Measurements from ENCODE around the gene GPC3.
"Not testable (repeated sequence)": the region's sequence is repeated elsewhere in the genome, so short reads cannot be mapped to it uniquely, and the experiment has no call there.

The GPC3 gene

DNA sequence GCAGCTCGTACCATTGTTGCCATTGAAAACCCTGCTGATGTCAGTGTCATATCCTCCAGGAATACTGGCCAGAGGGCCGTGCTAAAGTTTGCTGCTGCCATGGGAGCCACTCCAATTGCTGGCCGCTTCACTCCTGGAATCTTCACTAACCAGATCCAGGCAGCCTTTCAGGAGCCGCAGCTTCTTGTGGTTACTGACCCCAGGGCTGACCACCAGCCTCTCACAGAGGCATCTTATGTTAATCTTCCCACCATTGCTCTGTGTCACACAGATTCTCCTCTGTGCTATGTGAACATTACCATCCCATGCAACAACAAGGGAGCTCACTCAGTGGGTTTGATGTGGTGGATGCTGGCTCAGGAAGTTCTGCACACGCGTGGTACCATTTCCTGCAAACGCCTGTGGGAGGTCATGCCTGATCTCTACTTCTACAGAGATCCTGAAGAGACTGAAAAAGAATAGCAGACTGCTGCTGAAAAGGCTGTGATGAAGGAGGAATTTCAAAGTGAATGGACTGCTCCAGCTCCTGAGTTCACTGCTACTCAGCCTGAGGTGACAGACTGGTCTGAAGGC, 222.3 kb downstream of the GPC3 start:
- DNase-seq (ENCODE audit: low spot score), result not testable (repeated sequence)

- no peak for DNase-seq (ENCODE audit: low spot score)
Observed at GRCh38 chrX:133754657-133755056, 230.7 kb downstream of the GPC3 start.

GRCh38 chrX:133749951-133750350, 235.4 kb downstream of the GPC3 start:
- no peak for DNase-seq (ENCODE audit: low spot score)

DNA sequence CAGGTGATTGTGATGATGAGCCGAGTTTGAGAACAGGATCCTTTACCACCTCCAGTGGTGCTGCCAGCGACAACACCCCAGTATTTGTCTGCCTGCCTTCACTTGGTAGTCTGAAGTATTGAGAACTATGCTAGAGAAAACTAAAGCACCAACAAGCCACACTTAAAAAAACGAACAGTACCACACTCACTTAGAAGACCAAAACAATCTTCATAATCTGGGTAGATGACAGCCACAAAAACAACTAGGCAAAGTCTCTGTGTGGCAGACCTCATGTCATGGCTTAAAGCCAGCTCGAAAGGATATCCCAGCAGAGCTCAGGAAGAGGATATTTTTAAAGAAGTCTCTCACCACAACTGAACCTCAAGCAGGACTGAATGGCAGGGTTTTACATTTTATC, 236.0 kb downstream of the GPC3 start:
- no peak for DNase-seq (ENCODE audit: low spot score)

GRCh38 chrX:133747196-133747595, 238.2 kb downstream of the GPC3 start:
- DNase-seq (ENCODE audit: low spot score), result no peak

- no peak for DNase-seq (ENCODE audit: low spot score)
Observed at GRCh38 chrX:133746593-133746992, 238.8 kb downstream of the GPC3 start.

- no peak for DNase-seq (ENCODE audit: low spot score)
Observed at GRCh38 chrX:133745349-133745748, 240.0 kb downstream of the GPC3 start.

- DNase-seq (ENCODE audit: low spot score), result no peak
Observed at GRCh38 chrX:133742602-133743305, 242.6 kb downstream of the GPC3 start.

DNA sequence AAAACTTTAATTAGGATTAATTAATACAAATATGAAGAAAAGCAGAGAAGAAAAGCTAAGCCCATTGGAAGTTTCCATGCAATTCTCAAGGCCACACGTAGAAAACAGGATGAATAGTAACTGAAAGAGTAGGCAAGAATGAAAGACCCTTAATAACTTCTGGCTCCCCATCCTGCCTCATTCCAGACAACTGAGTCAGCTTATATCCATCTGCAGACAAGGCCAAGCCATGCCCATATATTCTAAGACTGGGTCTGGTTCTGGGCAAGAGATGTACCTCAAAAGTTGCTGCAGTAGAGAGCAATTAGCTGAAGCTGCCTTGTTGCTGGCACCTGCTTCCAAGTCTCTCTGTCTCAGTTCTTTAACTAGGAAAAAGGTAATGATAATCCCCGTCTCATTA, 244.1 kb downstream of the GPC3 start:
- no peak for DNase-seq (ENCODE audit: low spot score)

DNA sequence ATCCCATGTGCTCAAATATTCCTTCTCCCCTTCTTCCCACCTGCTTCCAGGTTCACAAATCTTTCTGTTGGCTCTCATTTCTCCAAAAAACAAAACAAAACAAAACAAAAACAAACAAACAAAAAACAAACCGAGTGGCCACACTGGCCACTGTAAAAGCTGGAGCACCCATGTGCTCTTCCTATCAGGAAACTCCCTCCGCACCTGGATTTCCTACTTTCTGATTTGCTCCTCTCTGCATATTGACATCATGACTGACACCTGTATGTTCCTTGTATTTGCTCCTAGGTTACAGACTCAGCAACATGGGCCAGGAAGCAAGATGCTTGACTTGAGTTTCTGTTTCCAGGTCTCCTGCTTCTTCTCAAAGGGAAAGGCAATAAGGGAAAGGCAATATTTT, 258.8 kb downstream of the GPC3 start:
- DNase-seq (ENCODE audit: low spot score), result no peak

DNA sequence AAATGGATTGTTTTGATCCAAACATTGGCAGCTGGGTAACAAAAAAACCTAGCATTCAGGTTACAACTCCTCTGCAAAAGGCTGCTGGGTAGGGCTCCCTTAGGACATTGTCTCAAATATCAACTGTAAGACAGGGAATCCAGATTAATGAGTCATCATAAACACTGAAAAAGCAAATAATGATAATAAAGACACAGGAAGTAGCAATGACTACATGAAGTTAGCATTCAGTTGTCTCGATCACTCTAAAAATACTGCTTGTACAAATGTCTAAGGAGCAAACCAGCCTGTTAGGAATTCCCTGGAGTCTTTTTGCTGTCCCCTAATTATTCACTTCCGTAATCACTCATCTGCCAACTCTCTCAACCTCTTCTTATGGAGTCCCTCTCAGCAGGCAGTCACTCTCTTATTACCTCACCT, 259.2 kb downstream of the GPC3 start:
- peak; percentile 19 for DNase-seq (ENCODE audit: low spot score)

DNA sequence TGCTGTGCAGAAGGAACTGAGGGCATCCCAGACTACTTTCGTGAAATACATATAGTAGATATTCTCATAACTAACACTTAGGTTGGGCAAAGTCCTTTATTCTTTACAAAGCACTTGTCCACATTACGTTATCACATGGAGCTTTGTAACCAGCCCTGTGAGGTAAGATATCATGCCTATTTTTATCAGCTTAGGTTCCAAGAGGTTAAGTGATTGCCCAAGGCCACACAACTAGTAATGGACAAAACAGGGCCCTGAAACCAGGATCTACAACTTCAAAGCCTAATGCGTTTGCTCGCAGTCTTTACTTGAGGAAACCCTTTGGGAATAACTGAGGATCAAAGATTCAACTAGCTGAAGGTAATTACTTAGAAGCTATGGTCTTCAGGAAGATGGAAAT, 261.5 kb downstream of the GPC3 start:
- no peak for DNase-seq (ENCODE audit: low spot score)

DNA sequence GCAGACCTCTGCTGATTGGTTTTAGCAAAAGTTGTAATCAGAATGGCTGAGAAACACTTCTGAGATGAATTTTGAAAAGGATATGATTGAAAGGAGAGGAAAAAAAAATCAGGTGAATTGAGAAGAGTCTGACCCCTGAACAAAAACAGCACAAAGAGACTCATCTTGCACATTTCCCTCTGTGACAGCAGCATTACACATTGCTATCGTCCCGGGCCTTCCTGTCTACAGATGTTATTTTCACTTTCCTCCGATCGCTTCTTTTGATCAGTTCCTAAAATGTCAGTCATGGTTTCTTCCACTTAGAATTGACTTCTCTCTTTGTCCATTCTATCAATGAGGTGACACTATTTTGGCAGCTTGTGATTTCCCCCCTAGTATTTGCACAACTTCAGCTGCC, 262.6 kb downstream of the GPC3 start:
- DNase-seq (ENCODE audit: low spot score), result no peak

GRCh38 chrX:133720269-133720668, 265.1 kb downstream of the GPC3 start:
- DNase-seq (ENCODE audit: low spot score), result not testable (repeated sequence)

DNA sequence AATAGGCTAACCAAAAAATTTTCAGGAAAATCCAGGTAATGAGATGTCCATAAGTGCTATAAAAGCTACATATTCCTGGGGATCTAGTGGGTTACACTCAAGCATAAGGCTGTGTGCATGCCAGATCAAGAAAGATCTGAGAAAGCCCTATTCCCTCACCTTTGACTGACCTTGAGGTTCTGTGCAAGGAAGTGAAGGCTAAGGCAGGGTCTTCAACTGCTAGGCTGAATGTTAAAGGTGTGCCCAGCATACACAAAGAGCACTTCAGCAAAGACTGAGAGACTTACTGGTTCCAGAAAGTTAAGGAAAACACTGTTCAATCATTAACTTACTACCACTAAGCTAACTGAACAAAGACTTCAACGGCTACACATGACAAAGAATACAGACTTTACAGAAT, 269.7 kb downstream of the GPC3 start:
- no peak for DNase-seq (ENCODE audit: low spot score)

- no peak for DNase-seq (ENCODE audit: low spot score)
Observed at GRCh38 chrX:133709501-133709900, 275.9 kb downstream of the GPC3 start.

DNA sequence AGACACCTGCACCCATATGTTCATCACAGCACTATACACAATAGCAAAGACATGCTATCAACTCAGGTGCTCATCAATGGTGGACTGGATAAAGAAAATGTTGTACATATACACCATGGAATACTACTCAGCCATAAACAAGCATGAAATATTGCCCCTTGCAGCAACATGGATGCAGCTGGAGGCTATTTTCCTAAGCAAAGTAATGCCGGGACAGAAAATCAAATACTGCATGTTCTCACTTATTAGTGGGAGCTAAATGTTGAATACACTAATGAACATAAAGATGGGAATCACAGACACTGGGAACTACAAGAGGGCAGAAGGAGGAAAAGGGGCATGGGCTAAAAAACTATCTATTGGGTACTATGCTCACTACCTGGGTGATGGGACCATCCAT, 278.5 kb downstream of the GPC3 start:
- no peak for DNase-seq (ENCODE audit: low spot score)

- DNase-seq (ENCODE audit: low spot score), result no peak
Observed at GRCh38 chrX:133702230-133702629, 283.2 kb downstream of the GPC3 start.

DNA sequence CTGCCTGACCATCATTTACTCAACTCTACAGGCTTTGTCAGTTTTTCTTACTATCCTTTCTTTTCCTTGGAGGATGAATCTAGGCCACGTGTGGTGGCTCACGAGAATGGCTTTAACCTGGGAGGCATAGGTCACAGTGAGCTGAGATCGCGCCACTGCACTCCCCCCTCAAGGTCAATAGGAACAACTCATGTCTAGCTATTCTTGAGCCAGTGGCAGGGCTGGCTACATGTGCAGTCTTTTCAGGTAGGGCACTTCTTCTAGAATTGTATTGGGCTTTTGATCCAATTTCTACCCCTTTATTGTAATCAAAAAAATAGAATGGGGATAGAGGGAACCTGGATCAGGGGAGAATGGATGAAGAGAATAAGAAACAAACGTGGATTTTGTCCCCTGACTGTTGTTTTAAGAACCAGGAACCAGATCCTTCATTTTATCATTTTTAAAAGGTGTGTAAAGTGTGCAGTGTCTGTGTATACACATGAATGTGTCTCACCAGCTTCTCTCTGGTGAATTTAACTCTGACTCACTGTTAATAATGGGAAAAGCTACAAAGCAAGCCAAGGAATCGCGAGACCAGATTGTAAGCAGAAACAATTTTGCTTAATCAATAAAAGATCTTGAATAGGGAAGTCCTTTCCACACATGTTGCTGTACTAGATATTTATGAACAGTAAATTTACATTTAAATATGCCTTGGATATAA, 286.2 kb downstream of the GPC3 start:
- no peak for DNase-seq (ENCODE audit: low spot score)

DNA sequence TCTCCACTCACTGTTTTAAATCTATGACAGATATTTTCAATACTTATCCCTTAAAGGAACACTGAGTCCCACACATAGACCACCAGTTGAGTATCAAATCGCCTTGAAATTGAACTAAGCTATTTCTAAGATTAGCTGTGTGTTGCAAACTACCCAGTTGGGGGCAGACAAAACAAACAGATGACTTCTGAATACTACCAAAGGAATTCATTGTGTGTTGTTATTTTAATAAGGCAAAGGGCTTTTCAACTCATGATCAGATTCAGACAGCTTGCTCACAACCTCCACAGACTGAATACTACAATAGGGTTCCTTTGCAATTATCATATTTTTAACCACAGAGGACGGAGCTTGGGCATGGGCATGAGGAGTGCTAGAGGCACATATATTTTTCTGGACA, 287.1 kb downstream of the GPC3 start:
- DNase-seq (ENCODE audit: low spot score), result no peak

- DNase-seq (ENCODE audit: low spot score), result no peak
Observed at GRCh38 chrX:133697656-133698055, 287.7 kb downstream of the GPC3 start.

DNA sequence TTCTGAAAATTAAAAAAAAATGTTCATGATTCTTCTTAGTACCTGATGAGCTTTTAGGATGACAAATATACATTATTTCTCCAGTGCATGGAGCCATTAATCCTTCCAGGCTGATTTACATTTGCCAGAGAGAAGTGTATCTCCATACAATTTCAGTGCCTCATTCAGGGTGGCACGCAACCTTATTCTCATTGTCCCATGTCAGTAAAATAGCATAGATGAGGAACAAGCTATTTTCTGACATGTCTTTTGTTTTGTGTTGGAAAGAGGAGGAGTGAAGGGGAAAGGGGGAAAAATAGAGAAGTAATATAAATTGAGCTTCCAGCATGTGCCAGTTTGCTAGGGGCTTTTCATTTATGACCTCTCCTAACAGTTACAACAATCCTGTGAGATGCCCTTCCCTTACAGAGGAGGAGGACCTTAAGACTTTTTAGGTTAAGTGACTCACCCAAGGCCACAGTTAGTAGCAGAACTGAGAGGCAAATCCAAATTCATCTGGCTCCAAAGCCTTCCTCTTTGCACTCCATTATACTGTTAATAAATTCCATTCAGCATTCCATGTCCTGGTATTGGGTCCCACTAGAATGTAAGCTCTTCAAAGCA, 295.3 kb downstream of the GPC3 start:
- DNase-seq (ENCODE audit: low spot score), result no peak

DNA sequence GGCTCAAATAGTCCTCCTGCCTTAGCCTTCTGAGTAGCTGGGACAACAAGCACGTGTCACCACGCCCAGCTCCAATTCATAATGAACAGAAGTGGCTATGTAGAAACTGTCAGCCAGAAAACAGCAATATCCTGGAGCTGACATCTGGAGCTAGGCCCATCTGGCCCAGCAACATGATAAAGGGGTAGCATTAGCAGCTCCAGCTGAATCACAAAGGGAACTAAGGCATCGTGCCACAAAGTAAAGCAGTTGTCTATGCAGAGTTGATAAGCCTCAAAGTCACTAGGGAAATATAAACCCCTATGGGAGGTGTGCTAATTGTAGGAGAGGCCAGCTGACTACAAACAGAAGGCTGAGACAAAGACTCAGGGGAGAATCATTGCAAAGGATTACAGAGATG, 299.6 kb downstream of the GPC3 start:
- DNase-seq (ENCODE audit: low spot score), result no peak

All from hepatic stellate cell (primary cell).